Myocyte (in vitro differentiated cells): ENCODE measurements around the gene IGSF21. TPM values are rescaled to one million over a fixed set of nuclear protein-coding genes. Genes with fewer than 3 reads are reported as not detected.

Experiments used
- DNase-seq: peaks from one replicate; pipeline ENCODE4 v3.0.0-alpha.2; 2012; ENCODE audit warnings: low read depth
- polyA plus RNA-seq: library from polyadenylated mRNA; unstranded; fragments of >200 nt; gene quantifications from one replicate; pipeline ENCODE4 v1.2.1, GENCODE V29; 2012; ENCODE audit warnings: missing spikeins
- total RNA-seq: library from RNA; depleted of rRNA; stranded (reverse); fragments of >200 nt; gene quantifications from 2 replicates; pipeline ENCODE4 v1.2.3, GENCODE V29; 2014

IGSF21 gene
- total RNA-seq = not detected in 2 replicates
- polyA plus RNA-seq = not detected

DNA sequence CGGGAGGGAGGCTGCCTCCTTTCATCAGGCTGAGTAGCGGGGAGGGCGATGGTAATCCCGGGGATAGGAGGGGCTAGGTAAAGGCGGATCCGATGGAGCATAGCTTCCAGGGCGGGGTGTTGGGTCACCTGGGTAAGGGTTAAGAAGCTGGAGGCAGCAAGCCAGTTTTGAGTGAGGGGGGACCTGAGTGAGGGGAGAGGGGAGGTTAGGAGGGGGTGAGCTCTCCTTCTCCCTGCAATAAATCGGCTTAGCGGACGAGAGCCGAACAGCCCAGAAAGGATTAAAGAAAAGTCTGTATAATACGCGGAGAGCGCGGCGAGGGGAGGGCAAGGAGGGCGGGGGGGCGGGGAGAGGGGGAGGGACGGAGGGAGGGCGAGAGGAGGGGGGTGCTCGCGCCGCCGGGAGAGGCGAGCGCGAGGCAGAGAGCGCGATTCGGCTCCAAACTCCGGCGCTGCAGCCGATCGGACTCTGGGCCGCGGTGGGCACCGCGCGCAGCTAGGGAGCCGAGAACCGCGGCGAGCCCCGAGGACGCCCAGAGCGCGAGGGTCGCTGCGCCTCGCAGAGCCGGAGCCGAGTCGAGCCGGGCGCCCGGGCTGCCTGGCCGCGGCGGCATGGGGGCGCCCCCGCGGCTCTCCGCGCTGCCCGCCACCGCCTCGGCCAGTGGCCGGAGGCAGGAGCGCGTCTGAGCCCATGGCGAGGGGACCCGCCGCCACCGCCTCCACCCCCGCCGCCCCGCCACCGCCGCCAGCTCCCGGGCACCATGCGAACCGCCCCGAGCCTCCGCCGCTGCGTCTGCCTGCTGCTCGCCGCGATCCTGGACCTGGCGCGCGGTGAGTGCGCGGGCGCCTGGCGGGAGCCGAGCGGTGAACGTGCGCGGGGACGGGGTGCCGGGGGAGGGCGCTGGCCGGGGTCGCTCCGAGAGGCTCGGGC, at the start of gene IGSF21:
Gene IGSF21 (plus strand): TSS at position 430 of the 930 bp plus-strand sequence. CDS start 331 bp downstream, at position 761.
- no peak for DNase-seq

GRCh38 chr1:18058206-18058921, 49.2 kb upstream of the IGSF21 start:
- no peak for DNase-seq

DNA sequence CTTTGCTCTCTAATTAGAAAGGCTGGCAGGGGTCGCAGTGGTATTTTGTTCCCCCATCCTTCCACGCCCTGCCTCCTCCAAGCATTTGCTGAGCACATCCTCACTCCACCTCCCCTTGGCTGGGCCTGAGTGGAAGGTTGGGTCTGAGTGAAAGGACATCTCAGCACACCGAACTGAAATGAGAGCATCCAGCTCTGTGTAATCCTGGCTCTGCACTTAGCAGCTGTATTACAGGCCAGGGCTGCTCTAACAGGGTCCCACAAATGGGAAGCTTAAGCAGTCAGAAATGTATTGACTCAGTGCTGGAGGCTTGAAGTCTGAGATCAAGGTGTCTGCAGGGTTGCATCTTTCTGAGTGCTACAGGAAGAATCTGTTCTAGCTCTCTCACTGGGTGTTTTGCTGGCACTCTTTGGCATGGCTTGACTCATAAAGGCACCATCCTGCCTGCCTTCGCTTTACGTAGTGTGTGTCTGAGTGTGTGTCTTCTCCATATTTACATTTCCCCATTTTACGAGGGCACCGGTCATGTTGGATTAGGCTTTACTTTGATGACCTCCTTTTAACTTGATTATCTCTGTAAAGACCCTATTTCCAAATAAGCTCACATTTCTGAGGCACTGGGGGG, 48.5 kb upstream of the IGSF21 start:
- no peak for DNase-seq

DNA sequence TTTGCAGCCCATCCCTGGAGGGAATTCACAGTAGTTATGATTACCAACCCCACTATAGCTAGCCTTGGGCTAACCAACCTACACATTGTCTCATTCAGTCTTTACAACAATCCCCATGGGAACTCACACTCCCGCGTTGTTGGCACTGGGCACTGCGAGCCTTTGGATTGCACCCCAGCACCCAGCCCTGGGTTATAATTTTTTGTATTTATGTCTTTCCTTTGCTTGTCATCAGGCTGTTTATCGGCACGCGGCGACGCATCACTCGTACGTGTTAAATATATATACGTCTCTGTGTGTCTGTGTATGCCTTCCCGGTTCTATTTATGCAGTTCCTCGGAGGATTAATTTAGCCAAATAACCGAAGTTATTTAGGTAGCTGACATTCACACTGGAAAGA, 47.2 kb upstream of the IGSF21 start:
- DNase-seq = no peak

- no peak for DNase-seq
Measured at GRCh38 chr1:18062185-18062584, 45.4 kb upstream of the IGSF21 start.

DNA sequence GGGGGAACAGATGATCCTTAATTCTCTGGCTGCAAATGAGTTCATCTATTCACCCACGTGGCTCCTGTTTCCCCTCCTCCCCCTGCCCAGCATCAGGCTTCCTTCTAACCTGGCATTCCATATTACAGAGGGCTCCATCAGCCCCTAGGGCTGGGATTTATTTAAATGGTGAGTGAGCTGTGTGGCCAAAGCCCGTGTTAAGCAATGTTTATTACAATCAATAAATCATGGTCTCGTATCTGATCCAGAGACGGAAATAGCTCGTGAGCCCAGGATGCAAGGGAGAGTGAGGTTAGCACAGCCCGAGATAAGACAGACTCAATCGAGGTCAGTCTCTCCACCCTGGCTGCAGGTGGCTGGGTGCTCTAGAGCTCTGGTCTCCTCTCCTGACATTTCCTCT, 43.1 kb upstream of the IGSF21 start:
- DNase-seq = no peak

DNA sequence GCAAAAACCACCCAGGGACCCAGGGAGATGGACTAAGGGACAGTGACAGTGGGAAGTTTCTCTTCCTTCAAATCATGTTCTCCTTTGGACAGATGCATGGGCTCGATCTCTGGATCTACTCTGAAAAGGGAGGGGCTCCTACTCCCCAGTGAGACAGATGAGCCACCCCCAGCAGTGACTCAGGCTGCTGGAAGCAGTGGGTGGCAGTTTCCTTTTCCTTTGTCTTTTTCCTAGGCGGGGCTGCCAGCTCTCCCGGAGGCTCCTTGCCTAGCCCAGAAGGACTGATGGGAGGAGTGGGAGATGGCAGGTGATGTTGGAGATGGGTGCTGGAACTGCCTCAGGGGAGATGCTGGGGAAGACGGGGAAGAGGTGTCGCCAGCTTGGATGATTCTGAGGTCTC, 41.0 kb upstream of the IGSF21 start:
- DNase-seq = no peak

- no peak for DNase-seq
Measured at GRCh38 chr1:18069903-18070302, 37.7 kb upstream of the IGSF21 start.

DNA sequence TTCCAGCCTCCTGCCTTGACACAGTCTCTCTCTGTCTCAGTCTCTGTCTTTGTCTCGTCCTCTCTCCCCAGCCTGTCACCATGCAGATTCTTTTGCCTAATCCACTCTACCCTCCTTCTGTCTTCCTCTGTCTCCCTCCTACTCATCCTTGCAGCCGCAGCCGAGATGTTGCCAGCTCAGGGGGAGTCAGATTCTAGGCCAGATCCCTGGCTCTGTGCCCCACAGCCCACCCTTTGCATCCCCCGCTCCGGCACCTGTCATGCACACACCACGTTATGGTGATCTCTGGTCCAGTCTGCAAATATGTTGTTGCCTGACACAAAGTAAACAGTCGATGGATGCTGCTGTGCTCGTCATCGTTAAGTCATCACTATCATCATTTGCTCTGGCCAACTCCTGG, 35.5 kb upstream of the IGSF21 start:
- no peak for DNase-seq

GRCh38 chr1:18073066-18073642, 34.4 kb upstream of the IGSF21 start:
- no peak for DNase-seq

GRCh38 chr1:18077657-18078215, 29.9 kb upstream of the IGSF21 start:
- no peak for DNase-seq

DNA sequence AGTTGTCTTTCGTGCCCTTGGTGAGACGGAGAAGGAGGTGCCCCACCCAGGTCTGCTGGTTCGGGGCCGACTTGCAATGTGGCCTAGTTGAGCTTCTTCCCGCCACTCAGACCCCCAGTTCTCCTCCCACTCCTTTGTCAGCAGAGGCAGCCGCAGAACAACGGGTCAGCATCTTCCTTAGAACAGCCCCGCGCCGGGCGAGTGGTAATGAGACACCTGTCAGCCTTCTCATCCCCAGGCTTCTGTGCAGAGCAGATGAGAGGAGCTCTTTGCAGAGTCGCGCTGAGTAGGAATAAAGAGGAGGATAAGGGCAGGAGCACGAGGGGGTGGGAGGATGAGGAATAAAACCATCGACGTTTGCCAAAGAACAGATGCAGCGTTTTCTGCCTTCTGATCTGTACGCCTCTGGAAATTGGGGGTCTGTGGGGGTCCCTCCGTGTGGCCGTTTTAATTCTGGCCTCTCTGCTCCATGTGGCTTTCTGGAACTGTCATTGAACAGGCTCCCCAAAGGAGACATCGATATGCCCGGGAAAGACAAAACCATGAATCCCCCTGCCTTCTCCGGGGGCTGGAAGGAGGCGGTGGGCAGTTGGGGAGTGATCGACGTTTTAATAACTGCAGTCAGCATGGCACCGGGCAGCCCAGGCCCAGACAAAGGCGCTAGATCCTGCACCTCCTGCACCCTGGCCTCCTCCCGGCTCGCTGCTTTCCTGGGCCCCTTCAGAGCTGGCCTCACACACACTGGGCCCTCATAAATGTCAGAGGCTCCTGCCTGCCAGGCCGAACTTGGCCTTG, 27.5 kb upstream of the IGSF21 start:
- DNase-seq = no peak

DNA sequence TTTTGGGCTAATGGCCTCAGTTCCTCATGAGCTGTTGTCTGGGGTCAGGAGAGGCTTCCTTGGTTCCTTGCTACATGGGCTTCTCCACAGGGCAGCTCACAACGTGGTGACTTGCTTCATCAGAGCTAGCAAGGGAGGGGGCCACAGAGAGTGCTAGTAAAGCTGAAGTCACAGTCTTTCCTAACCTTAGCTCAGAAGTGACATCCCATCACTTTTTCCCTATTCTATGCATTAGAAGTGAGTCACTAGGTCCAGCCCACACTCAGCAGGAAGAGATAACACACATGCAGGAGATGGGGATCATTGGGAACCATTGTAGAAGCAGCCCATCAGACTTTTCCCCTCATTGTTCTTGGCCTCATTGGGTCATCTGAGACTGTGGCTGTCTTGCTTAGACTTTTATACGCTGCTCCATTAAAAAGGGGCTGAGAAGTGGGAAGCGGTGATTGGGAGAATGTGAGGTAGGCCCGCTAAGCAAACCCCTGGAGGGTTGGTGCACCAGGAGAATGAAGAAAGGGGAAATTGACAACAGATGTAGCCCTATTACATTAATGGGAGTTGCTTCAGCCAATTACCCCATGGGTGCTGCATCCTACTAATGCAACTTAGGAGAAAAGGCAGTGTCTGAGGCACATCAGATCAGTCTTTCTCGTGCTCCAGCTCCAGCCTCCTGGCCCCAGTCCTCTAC, 22.1 kb upstream of the IGSF21 start:
- no peak for DNase-seq

- DNase-seq = no peak
Measured at GRCh38 chr1:18088077-18088594, 19.5 kb upstream of the IGSF21 start.

GRCh38 chr1:18089488-18089887, 18.1 kb upstream of the IGSF21 start:
- no peak for DNase-seq

GRCh38 chr1:18090636-18091035, 17.0 kb upstream of the IGSF21 start:
- no peak for DNase-seq

- DNase-seq = no peak
Measured at GRCh38 chr1:18091660-18092446, 15.7 kb upstream of the IGSF21 start.

DNA sequence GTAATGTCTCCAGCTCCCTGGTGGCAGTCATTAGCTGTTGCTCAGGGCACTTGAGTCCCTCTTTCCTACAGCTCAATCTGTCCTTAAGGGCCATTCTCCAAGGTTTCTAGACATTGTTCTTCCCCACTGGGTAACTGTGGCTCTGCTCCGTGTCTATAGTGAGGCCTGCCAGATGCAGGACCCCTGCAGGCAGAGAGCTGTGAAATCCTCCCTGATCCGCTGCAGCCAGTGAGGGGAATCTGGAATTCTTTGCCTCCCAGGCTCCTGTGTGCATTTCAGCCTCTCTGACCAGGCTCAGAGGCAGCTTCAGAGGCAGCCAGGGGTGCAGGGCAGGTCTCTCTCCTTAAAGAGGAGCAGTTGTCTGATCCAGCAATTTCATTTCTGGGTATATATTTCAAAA, 14.4 kb upstream of the IGSF21 start:
- DNase-seq = no peak

DNA sequence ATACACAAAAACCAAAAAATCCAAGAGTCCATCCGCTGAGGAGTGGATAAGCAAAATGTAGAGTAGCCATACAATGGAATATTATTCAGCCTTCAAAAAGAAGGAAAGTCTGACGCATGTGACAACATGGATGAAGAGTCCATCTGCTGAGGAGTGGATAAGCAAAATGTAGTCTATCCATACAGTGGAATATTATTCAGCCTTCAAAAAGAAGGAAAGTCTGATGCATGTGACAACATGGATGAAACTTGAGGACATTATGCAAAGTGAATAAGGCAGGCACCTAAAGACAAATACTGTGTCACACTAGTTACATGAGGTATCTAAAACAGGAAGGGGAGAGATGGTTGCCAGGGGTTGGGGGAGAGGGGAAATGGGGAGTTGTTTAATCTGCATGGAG, 14.0 kb upstream of the IGSF21 start:
- no peak for DNase-seq
